Loucy (cell line): ENCODE measurements around the gene THAP10.

Experiments used
- CTCF ChIP-seq: fragments of 200-600 bp; sonication (generic); conservative IDR thresholded peaks from 2 replicates; pipeline ENCODE4 v1.5.1; 2014; ENCODE audit warnings: mild to moderate bottlenecking, antibody characterized with exemption, low read length
- EZH2phosphoT487 ChIP-seq: fragments of 200-600 bp; IDR thresholded peaks from 2 replicates; pipeline ENCODE4 v1.6.1; 2018; ENCODE audit warnings: antibody characterized with exemption, mild to moderate bottlenecking, moderate library complexity, borderline replicate concordance

DNA sequence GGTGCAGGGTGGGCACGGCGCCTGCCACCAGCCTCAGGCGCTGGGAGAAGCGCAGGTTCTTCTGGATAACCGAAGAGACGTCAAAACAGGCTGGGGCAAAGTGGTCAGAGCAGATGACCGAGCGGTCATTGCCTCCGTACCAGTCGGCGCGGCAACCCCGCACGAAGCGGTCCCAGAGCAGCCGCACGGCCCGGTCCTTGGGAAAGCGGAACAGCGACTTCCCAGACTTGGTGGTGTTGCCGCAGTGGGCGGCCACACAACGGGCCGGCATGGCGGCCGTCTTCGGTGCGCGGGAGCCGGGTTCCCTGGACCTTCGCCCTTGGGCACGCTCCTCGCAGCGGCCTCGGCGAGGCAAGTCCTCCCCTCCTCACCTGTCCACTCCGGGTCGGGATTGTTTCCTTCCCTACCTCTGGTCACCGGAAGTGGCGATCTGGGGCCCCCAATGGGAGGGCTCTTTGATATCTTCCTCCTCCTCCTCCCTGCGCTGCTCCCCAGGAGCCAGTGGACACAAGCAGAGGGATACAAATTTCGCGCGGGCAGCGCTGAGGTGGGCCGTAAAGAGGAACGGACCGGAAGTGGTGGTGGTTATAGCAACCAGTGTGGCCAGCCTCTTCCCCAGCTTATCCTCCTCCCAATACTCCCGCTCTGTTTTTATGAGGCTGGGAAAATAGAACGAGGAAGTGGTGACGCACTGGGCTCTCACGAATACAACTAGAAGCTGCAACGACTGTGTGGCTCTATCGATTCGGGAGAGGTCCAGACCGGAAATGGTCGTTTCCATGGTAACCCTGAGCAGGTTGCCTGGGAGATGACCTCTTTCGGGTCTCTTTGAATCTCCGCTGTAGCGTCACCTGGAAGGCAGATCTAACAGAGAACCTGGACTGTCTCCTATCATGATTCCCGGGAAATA lies at the start of gene THAP10, which contains the start of gene LRRC49:
- no peak for TF ChIP-seq CTCF
- TF ChIP-seq EZH2phosphoT487: no peak
